Ascending aorta (tissue), 2 donors: ENCODE data around the gene IGHMBP2. TPM values are rescaled to one million over a fixed set of nuclear protein-coding genes. Genes with fewer than 3 reads are reported as not detected.
A peak's percentile ranks its signal among the peaks of the same experiment; 100 is the strongest.

Source experiments
- DNase-seq, 2 donors: peaks; one replicate each; pipeline ENCODE4 v3.0.0-alpha.2; 2019; ENCODE audit warnings: low spot score in 2 of 2
- H3K27ac ChIP-seq, 2 donors: fragments of 200-600 bp; sonication (generic); one replicate each; pipeline ENCODE4 v1.5.1; 2016 to 2017; ENCODE audit warnings: mild to moderate bottlenecking in 1 of 2
- H3K27me3 ChIP-seq: fragments of 200-600 bp; sonication (generic); one replicate; pipeline ENCODE4 v1.5.1; 2017
- H3K36me3 ChIP-seq, 2 donors: fragments of 200-600 bp; sonication (generic); one replicate each; pipeline ENCODE4 v1.5.1; 2016
- H3K4me1 ChIP-seq, 2 donors: fragments of 200-600 bp; sonication (generic); one replicate each; pipeline ENCODE4 v1.5.1; 2016 to 2017; ENCODE audit warnings: mild to moderate bottlenecking in 1 of 2
- H3K4me3 ChIP-seq, 2 donors: fragments of 200-600 bp; sonication (generic); one replicate each; pipeline ENCODE4 v1.5.1; 2016 to 2017; ENCODE audit warnings: mild to moderate bottlenecking in 1 of 2
- H3K9me3 ChIP-seq, 2 donors: fragments of 200-600 bp; sonication (generic); one replicate each; pipeline ENCODE4 v1.5.1; 2016
- CTCF ChIP-seq, 3 experiments: fragments of 200-600 bp in 2 of 3; fragments of 450-650 bp in 1 of 3; sonication (generic) in 2 of 3; IDR thresholded peaks; one replicate each; pipeline ENCODE4 v1.5.1; 2016 to 2019; ENCODE audit warnings: antibody characterized with exemption in 3 of 3, mild to moderate bottlenecking in 1 of 3, moderate library complexity in 1 of 3
- intact Hi-C: fragments of 100-400 bp; cut with DNase I; formaldehyde crosslinking; loops from one replicate; pipeline ENCODE4 v1.15.1; 2023
- total RNA-seq: library from RNA; depleted of rRNA; stranded (reverse); fragments of >200 nt; gene quantifications from one replicate; pipeline ENCODE4 v1.1.0, GENCODE V29; 2016

Gene IGHMBP2
- total RNA-seq, 1 donor from 2014 or later, result 52.0 TPM

GRCh38 chr11:68868221-68868835 is 35.4 kb upstream of the IGHMBP2 start:
- H3K27me3 ChIP-seq, result no peaks in the 10 kb centered on the region
- DNase-seq, result no peak
- TF ChIP-seq CTCF (IDR thresholded peaks at IDR 0.05), result no peak
- H3K27ac ChIP-seq, result no peak overlapping the region
- intact Hi-C loops, result no loop called here
- peaks cover 9 to 38% of the 10 kb centered on the region in 2 donors for H3K4me1 ChIP-seq
- peaks cover 0 to 7% of the 10 kb centered on the region in 2 donors for H3K9me3 ChIP-seq
- H3K4me3 ChIP-seq, result no peak overlapping the region
- no peaks in the 10 kb centered on the region for H3K36me3 ChIP-seq

- intact Hi-C loops, result loop anchor here (2.0 kb wide), 1 partner anchor 30 kb away; the partner anchor contains the start of gene CPT1A
- Histone ChIP-seq H3K27ac (peak overlapping the region; percentile 65 to 78), H3K9me3 (no peaks in the 10 kb centered on the region), H3K4me1 (peaks cover 9 to 49% of the 10 kb centered on the region in 2 donors), H3K4me3 (peak overlapping the region; percentile 45 to 64), H3K27me3 (no peaks in the 10 kb centered on the region), H3K36me3 (no peaks in the 10 kb centered on the region)
- no peak for DNase-seq
- peak in 1 of 3 experiments; percentile 25 for TF ChIP-seq CTCF (IDR thresholded peaks at IDR 0.05)
Measured at GRCh38 chr11:68870470-68870869, 33.2 kb upstream of the IGHMBP2 start.

GRCh38 chr11:68872216-68873003 is 31.3 kb upstream of the IGHMBP2 start:
- Histone ChIP-seq H3K9me3 (no peaks in the 10 kb centered on the region), H3K27me3 (no peaks in the 10 kb centered on the region), H3K4me1 (peaks cover 9 to 47% of the 10 kb centered on the region in 2 donors), H3K4me3 (peak overlapping the region; percentile 21 to 30), H3K27ac (peak overlapping the region; percentile 40 to 78), H3K36me3 (no peaks in the 10 kb centered on the region)
- TF ChIP-seq CTCF (IDR thresholded peaks at IDR 0.05), result no peak
- no peak for DNase-seq
- intact Hi-C loops, result loop anchor here (2.0 kb wide), 1 partner anchor 18 kb away; no protein-coding TSS in a partner anchor

- H3K4me1 ChIP-seq, result peaks cover 0 to 14% of the 10 kb centered on the region in 2 donors
- H3K27ac ChIP-seq, result no peak overlapping the region
- H3K4me3 ChIP-seq, result no peak overlapping the region
- intact Hi-C loops, result no loop called here
- H3K27me3 ChIP-seq, result no peaks in the 10 kb centered on the region
- DNase-seq, result no peak
- H3K36me3 ChIP-seq, result no peaks in the 10 kb centered on the region
- TF ChIP-seq CTCF (IDR thresholded peaks at IDR 0.05), result no peak
- no peaks in the 10 kb centered on the region for H3K9me3 ChIP-seq
Measured at GRCh38 chr11:68878022-68878421, 25.7 kb upstream of the IGHMBP2 start.

- Histone ChIP-seq H3K9me3 (no peaks in the 10 kb centered on the region), H3K36me3 (no peaks in the 10 kb centered on the region), H3K27me3 (no peaks in the 10 kb centered on the region), H3K27ac (no peak overlapping the region), H3K4me3 (no peak overlapping the region), H3K4me1 (no peaks in the 10 kb centered on the region)
- intact Hi-C loops, result no loop called here
- no peak for DNase-seq
- TF ChIP-seq CTCF (IDR thresholded peaks at IDR 0.05), result no peak
Measured at GRCh38 chr11:68880851-68881250, 22.8 kb upstream of the IGHMBP2 start.
